Common myeloid progenitor, CD34-positive (primary cell): ENCODE data around the gene CR1.
"Not testable (repeated sequence)": the region's sequence is repeated elsewhere in the genome, so short reads cannot be mapped to it uniquely, and the experiment has no call there.

ENCODE experiments used
- CTCF ChIA-PET: fragments of 350-600 bp; sonication (Branson Sonifier 250); formaldehyde crosslinking; loops from one replicate; lab custom pipeline; 2021; ENCODE audit warnings: antibody characterized with exemption; lab: Charles Lee
- POLR2A ChIA-PET: fragments of 350-600 bp; sonication (Branson Sonifier 250); formaldehyde crosslinking; loops from one replicate; lab custom pipeline; 2021; ENCODE audit warnings: antibody characterized with exemption; lab: Charles Lee
- DNase-seq, 3 donors: peaks; one replicate each; pipeline versions ENCODE4 v3.0.0 to v3.0.0-alpha.2; 2013
- H3K27ac ChIP-seq, 2 experiments: 1 replicate in 1 of 2; 2 replicates in 1 of 2; pipeline ENCODE4 v1.7.0; 2013; ENCODE audit warnings: inconsistent platforms in 2 of 2, low read length in 2 of 2, mild to moderate bottlenecking in 2 of 2, low read depth in 1 of 2, moderate library complexity in 1 of 2; ENCODE audit not compliant: severe bottlenecking in 2 of 2, insufficient read depth in 1 of 2, poor library complexity in 1 of 2
- H3K27me3 ChIP-seq, 5 experiments: replicated peaks in 2 of 5; 1 replicate in 3 of 5; 2 replicates in 2 of 5; pipeline versions ENCODE4 v1.6.1 to v1.7.0; 2013; ENCODE audit warnings: low read length in 4 of 5, mild to moderate bottlenecking in 2 of 5, moderate library complexity in 2 of 5, inconsistent platforms in 1 of 5; ENCODE audit not compliant: insufficient read depth in 5 of 5, control insufficient read depth in 4 of 5
- H3K36me3 ChIP-seq, 4 experiments: 1 replicate in 2 of 4; 2 replicates in 2 of 4; pipeline versions ENCODE4 v1.6.1 to v1.7.0; 2013; ENCODE audit warnings: low read length in 3 of 4, control low read depth in 1 of 4, mild to moderate bottlenecking in 1 of 4; ENCODE audit not compliant: control insufficient read depth in 4 of 4, insufficient read depth in 4 of 4
- H3K4me1 ChIP-seq, 4 experiments: 1 replicate in 3 of 4; 2 replicates in 1 of 4; pipeline versions ENCODE4 v1.6.1 to v1.7.1; 2013; ENCODE audit warnings: low read length in 3 of 4, mild to moderate bottlenecking in 3 of 4, control low read depth in 1 of 4, inconsistent platforms in 1 of 4, moderate library complexity in 1 of 4; ENCODE audit not compliant: control insufficient read depth in 4 of 4, insufficient read depth in 4 of 4; ENCODE audit errors: control extremely low read depth in 1 of 4
- H3K4me3 ChIP-seq, 7 experiments: 1 replicate in 4 of 7; 2 replicates in 3 of 7; pipeline versions ENCODE4 v1.5.1 to v1.7.0; 2013; ENCODE audit warnings: mild to moderate bottlenecking in 7 of 7, low read length in 6 of 7, moderate library complexity in 6 of 7, inconsistent platforms in 2 of 7, low read depth in 2 of 7, control low read depth in 1 of 7; ENCODE audit not compliant: insufficient read depth in 4 of 7, control insufficient read depth in 1 of 7; ENCODE audit errors: extremely low read depth in 1 of 7
- H3K9me3 ChIP-seq, 5 experiments: 1 replicate in 4 of 5; 2 replicates in 1 of 5; pipeline versions ENCODE4 v1.6.1 to v1.7.1; 2013; ENCODE audit warnings: low read length in 4 of 5, mild to moderate bottlenecking in 2 of 5, inconsistent platforms in 1 of 5, low read depth in 1 of 5, moderate library complexity in 1 of 5; ENCODE audit not compliant: control insufficient read depth in 4 of 5, insufficient read depth in 2 of 5; ENCODE audit errors: control extremely low read depth in 1 of 5
- WGBS: methylation state at CpG from one replicate; pipeline ENCODE4 v1.1.5; 2013; ENCODE audit not compliant: insufficient coverage; 5-methylcytosine and 5-hydroxymethylcytosine counted together

Gene CR1

GRCh38 chr1:207626972-207627337 lies 131.0 kb downstream of the CR1 start:
- H3K27me3 ChIP-seq, result no peaks in the 10 kb centered on the region
- CTCF ChIA-PET, result interaction anchor here (1.1 kb wide), 1 partner anchor 49 kb away, joined by 3 read pairs; no protein-coding TSS in a partner anchor
- DNase-seq, result no peak
- no peak overlapping the region for H3K4me3 ChIP-seq
- POLR2A ChIA-PET, result interaction anchor here (0.6 kb wide), 1 partner anchor 306 kb away, joined by 3 read pairs; the partner anchor contains the start of gene CD55
- H3K4me1 ChIP-seq, result peaks cover 0 to 32% (median 3%) of the 10 kb centered on the region in 4 experiments
- H3K9me3 ChIP-seq, result peaks cover 0 to 3% (median 0%) of the 10 kb centered on the region in 5 experiments
- H3K36me3 ChIP-seq, result no peaks in the 10 kb centered on the region
- peak overlapping the region in 1 of 2 experiments; percentile 18 for H3K27ac ChIP-seq
- no CpG with 5 or more reads among the region's 1 CpG for WGBS

- ChIA-PET POLR2A (no interaction called here), CTCF (no interaction called here)
- H3K4me1 ChIP-seq, result peaks cover 0 to 32% (median 3%) of the 10 kb centered on the region in 4 experiments
- no peaks in the 10 kb centered on the region for H3K36me3 ChIP-seq
- peak overlapping the region in 1 of 2 experiments; percentile 18 for H3K27ac ChIP-seq
- DNase-seq, result no peak
- no peak overlapping the region for H3K4me3 ChIP-seq
- WGBS, result 100% methylated on average over 1 of the region's 2 CpGs
- peaks cover 0 to 3% (median 0%) of the 10 kb centered on the region in 5 experiments for H3K9me3 ChIP-seq
- H3K27me3 ChIP-seq, result no peaks in the 10 kb centered on the region
Measured at GRCh38 chr1:207627496-207627895, 131.5 kb downstream of the CR1 start.

GRCh38 chr1:207628776-207629175 lies 132.8 kb downstream of the CR1 start:
- CTCF ChIA-PET, result interaction anchor here (0.5 to 1.6 kb wide), 3 partner anchors 12 to 168 kb away, joined by 3 to 7 read pairs (median 3); no protein-coding TSS in a partner anchor
- no peaks in the 10 kb centered on the region for H3K27me3 ChIP-seq
- no peaks in the 10 kb centered on the region for H3K36me3 ChIP-seq
- H3K27ac ChIP-seq, result no peak overlapping the region
- no CpG with 5 or more reads among the region's 5 CpGs for WGBS
- DNase-seq, result no peak
- H3K4me1 ChIP-seq, result peaks cover 0 to 32% (median 3%) of the 10 kb centered on the region in 4 experiments
- H3K9me3 ChIP-seq, result peaks cover 0 to 3% (median 0%) of the 10 kb centered on the region in 5 experiments
- POLR2A ChIA-PET, result interaction anchor here (1.0 kb wide), 1 partner anchor 8 kb away, joined by 3 read pairs; no protein-coding TSS in a partner anchor
- H3K4me3 ChIP-seq, result no peak overlapping the region

DNA sequence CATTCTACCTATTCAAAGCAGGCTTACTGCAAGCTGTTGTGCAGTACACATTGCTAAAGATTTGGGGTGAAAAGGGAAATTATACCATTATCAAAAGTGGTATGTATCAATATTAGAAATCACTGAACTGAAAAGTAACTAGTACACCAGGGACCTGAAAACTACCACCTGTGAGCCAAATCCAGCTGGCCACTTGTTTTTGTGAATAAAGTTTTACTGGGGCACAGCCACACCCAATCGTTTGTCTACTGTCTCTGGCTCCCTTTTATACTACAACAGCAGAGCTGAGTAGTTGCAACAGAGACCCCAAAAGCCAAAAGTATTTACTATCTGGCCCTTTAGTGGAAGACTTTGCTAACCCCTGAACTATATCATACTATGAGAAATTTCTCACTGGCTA lies 135.2 kb downstream of the CR1 start:
- 73% methylated on average over 1 of the region's 1 CpG for WGBS
- Histone ChIP-seq H3K36me3 (no peaks in the 10 kb centered on the region), H3K27me3 (no peaks in the 10 kb centered on the region), H3K27ac (no peak overlapping the region), H3K4me1 (peaks cover 0 to 35% (median 3%) of the 10 kb centered on the region in 4 experiments), H3K4me3 (peak overlapping the region in 1 of 7 experiments; percentile 16), H3K9me3 (no peaks in the 10 kb centered on the region)
- CTCF ChIA-PET, result no interaction called here
- DNase-seq, result no peak
- POLR2A ChIA-PET, result no interaction called here

DNA sequence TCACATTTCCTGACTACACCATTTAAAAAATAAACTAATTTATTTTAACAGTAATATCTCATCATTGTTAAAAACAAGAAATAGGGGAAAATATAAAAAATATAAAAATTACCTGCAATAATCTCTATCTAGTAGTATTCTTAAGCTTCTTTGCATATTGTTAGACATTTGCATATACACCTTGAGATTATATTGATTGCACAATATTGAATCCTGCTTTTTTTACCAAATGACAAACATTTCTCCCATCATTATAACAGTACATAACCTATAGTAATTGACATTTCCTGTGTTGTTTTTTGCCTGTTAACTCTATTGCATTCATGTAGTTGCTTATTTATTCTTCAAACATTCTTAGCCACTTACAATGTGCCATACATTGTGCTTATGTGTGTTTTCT lies 137.3 kb downstream of the CR1 start:
- H3K27me3 ChIP-seq, result no peaks in the 10 kb centered on the region
- CTCF ChIA-PET, result interaction anchor here (1.3 kb wide), 1 partner anchor 67 kb away, joined by 3 read pairs; no protein-coding TSS in a partner anchor
- no peak overlapping the region for H3K27ac ChIP-seq
- no peak for DNase-seq
- H3K9me3 ChIP-seq, result no peaks in the 10 kb centered on the region
- POLR2A ChIA-PET, result no interaction called here
- no peaks in the 10 kb centered on the region for H3K36me3 ChIP-seq
- H3K4me3 ChIP-seq, result no peak overlapping the region
- H3K4me1 ChIP-seq, result peaks cover 0 to 24% (median 2%) of the 10 kb centered on the region in 4 experiments

DNA sequence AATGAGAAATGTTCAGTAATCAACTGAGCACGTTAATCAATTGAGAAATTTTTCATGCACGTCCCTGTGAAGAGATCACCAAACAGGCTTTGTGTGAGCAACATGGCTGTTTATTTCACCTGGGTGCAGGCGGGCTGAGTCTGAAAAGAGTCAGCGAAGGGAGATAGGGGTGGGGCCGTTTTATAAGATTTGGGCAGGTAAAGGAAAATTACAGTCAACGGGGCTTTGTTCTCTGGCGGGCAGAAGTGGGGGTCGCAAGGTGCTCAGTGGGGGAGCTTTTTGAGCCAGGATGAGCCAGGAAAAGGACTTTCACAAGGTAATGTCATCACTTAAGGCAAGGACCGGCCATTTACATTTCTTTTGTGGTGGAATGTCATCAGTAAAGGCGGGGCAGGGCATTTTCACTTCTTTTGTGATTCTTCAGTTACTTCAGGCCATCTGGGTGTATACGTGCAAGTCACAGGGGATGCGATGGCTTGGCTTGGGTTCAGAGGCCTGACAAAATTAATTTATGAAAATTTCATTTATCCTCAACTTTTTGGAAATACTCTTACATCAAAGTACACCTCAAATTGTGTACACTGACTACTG lies 137.8 kb downstream of the CR1 start:
- H3K9me3 ChIP-seq, DNase-seq, H3K27me3 ChIP-seq, H3K4me3 ChIP-seq, CTCF ChIA-PET, H3K27ac ChIP-seq, POLR2A ChIA-PET, H3K36me3 ChIP-seq: not testable (repeated sequence)
- WGBS, result 98% methylated on average over 7 of the region's 12 CpGs
- H3K4me1 ChIP-seq, result peaks cover 0 to 24% (median 2%) of the 10 kb centered on the region in 4 experiments

DNA sequence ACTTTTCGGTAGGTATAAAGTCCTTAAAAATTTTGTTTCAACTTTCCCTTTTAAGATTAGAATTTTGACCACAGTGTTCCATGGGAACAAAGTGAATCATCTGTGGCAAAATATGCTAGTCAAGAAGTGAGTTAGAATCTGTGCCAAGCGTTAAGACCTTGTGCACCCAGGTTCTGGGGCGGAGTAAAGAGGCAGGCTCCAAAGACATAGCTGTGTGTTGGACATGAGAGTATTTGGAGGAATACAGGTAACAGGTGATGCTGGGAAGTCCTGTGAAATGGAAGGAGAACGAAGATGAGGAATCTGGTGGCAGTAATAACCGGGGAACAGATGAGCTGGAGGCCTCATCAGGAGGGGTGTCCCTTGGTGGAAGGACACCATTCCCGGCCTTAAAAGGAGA lies 138.3 kb downstream of the CR1 start:
- H3K4me3 ChIP-seq, H3K27me3 ChIP-seq, CTCF ChIA-PET, H3K27ac ChIP-seq, H3K36me3 ChIP-seq, POLR2A ChIA-PET, H3K9me3 ChIP-seq, DNase-seq: not testable (repeated sequence)
- 84% methylated on average over 3 of the region's 6 CpGs for WGBS
- H3K4me1 ChIP-seq, result peaks cover 0 to 19% (median 2%) of the 10 kb centered on the region in 4 experiments
